HEK293T (cell line): ENCODE results near the gene KRTAP10-10.
"Not testable (repeated sequence)": the region's sequence is repeated elsewhere in the genome, so short reads cannot be mapped to it uniquely, and the experiment has no call there.

Source experiments
- CTCF ChIA-PET: fragments of 350-600 bp; formaldehyde crosslinking; extraction: SDS; loops from one replicate; lab custom pipeline; 2021; ENCODE audit warnings: antibody characterized with exemption, inconsistent platforms; lab: Yijun Ruan, JAX
- POLR2A ChIA-PET: fragments of 350-600 bp; formaldehyde crosslinking; extraction: SDS; loops from one replicate; lab custom pipeline; 2020; ENCODE audit warnings: antibody characterized with exemption, inconsistent platforms; lab: Yijun Ruan, JAX
- DNase-seq: peaks from one replicate; pipeline ENCODE4 v3.0.0; 2012; ENCODE audit warnings: mixed read lengths; ENCODE audit errors: extremely low spot score
- ARNT ChIP-seq: fragments of 450-650 bp; IDR thresholded peaks from 2 replicates; pipeline ENCODE4 v1.6.1; 2017; ENCODE audit warnings: mild to moderate bottlenecking
- BHLHE40 ChIP-seq: fragments of 450-650 bp; IDR thresholded peaks from 2 replicates; pipeline ENCODE4 v1.6.1; 2016; ENCODE audit warnings: mild to moderate bottlenecking, moderate library complexity, borderline replicate concordance
- CTBP1 ChIP-seq: fragments of 450-650 bp; IDR thresholded peaks from 2 replicates; pipeline ENCODE4 v1.6.1; 2016; ENCODE audit warnings: borderline replicate concordance
- ELF4 ChIP-seq: fragments of 450-650 bp; IDR thresholded peaks from 2 replicates; pipeline ENCODE4 v1.6.1; 2017; ENCODE audit warnings: antibody characterized with exemption
- FOXA1 ChIP-seq: fragments of 450-650 bp; IDR thresholded peaks from 2 replicates; pipeline ENCODE4 v1.6.1; 2016; ENCODE audit warnings: mild to moderate bottlenecking
- FOXK2 ChIP-seq: fragments of 450-650 bp; IDR thresholded peaks from 2 replicates; pipeline ENCODE4 v1.6.1; 2016; ENCODE audit warnings: mild to moderate bottlenecking
- FOXM1 ChIP-seq: fragments of 450-650 bp; IDR thresholded peaks from 2 replicates; pipeline ENCODE4 v1.6.1; 2017; ENCODE audit warnings: mild to moderate bottlenecking, borderline replicate concordance
- HDGF ChIP-seq: fragments of 450-650 bp; IDR thresholded peaks from 2 replicates; pipeline ENCODE4 v1.6.1; 2017; ENCODE audit warnings: antibody characterized with exemption, borderline replicate concordance
- L3MBTL2 ChIP-seq: fragments of 450-650 bp; conservative IDR thresholded peaks from 2 replicates; pipeline ENCODE4 v1.6.1; 2016; ENCODE audit warnings: mild to moderate bottlenecking
- LEF1 ChIP-seq: fragments of 450-650 bp; IDR thresholded peaks from 2 replicates; pipeline ENCODE4 v1.6.1; 2017; ENCODE audit warnings: mild to moderate bottlenecking, borderline replicate concordance
- NFRKB ChIP-seq: fragments of 450-650 bp; IDR thresholded peaks from 2 replicates; pipeline ENCODE4 v1.6.1; 2016; ENCODE audit warnings: mild to moderate bottlenecking, moderate library complexity
- SP1 ChIP-seq: fragments of 450-650 bp; IDR thresholded peaks from 2 replicates; pipeline ENCODE4 v1.6.1; 2017
- SUZ12 ChIP-seq: fragments of 450-650 bp; IDR thresholded peaks from 2 replicates; pipeline ENCODE4 v1.6.1; 2016; ENCODE audit warnings: mild to moderate bottlenecking
- TARDBP ChIP-seq: fragments of 450-650 bp; IDR thresholded peaks from 2 replicates; pipeline ENCODE4 v1.6.1; 2016
- ZNF384 ChIP-seq: fragments of 450-650 bp; IDR thresholded peaks from 2 replicates; pipeline ENCODE4 v1.6.1; 2016
- TF ChIP-seq, protein P1 (sequence below): fragments of 450-650 bp; IDR thresholded peaks from 2 replicates; pipeline ENCODE4 v1.6.1; 2016

KRTAP10-10 gene

DNA sequence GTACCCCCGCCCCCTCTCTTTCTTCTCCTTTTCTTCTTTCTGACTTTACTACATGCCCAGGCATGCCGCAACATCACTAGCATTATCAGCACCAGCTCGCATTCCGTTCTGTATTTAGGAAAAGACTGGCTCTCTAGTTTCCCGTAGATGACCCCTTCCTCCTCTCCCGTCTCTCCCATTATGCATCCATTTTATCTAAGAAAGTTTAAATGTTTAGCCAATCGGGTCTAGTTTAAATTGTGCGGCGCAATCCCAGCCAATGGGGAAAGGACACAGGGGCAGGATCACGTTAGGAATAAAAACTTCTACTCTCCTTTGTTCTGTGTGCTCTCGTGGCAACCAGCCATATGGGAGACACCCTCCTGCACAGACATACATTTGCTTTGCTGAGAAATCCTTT is 39.1 kb upstream of the KRTAP10-10 start:
- ChIA-PET POLR2A (no interaction called here), CTCF (no interaction called here)
- no peak for DNase-seq
- TF ChIP-seq TARDBP: no peak

DNA sequence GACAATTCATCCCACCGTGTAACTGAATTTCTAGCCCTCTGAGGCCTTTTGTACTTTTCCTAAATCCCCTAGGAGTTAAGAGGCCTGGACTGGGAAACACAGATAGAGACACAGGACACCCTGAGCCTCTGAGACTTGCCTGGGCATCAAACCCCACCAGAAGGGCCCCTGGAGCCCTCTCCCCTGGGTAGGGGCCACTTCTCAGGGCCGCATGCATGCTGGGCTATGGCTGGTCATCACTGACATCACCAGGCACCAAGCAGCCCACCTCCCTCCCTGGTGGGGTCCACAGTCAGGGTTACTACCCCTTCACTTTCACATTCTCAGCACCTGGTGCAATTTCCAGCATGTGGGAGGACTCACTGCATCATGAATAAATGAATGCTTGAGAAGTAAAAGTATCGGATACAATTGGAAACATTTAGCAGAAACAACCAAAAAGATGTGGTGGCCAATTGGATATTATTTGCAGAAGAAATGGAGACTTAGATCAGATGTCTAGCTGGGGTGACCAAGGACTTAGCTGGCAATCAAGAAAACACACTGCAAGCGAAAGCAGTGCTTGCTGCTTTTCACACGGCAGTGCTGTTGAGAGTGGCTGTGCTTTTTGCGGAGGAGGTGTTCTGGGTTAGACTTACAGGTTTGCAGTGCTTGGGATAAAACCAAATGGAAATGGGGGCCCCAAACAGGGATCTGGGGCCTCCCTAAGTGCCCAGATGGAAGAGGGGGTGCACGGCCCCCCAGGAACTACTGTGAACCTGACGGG is 37.7 kb upstream of the KRTAP10-10 start:
- POLR2A ChIA-PET: no interaction called here
- TF ChIP-seq LEF1: no peak
- no peak for TF ChIP-seq NFRKB
- TF ChIP-seq FOXM1: no peak
- no peak for TF ChIP-seq ARNT
- TF ChIP-seq CTBP1: no peak
- CTCF ChIA-PET: no interaction called here
- no peak for DNase-seq

DNA sequence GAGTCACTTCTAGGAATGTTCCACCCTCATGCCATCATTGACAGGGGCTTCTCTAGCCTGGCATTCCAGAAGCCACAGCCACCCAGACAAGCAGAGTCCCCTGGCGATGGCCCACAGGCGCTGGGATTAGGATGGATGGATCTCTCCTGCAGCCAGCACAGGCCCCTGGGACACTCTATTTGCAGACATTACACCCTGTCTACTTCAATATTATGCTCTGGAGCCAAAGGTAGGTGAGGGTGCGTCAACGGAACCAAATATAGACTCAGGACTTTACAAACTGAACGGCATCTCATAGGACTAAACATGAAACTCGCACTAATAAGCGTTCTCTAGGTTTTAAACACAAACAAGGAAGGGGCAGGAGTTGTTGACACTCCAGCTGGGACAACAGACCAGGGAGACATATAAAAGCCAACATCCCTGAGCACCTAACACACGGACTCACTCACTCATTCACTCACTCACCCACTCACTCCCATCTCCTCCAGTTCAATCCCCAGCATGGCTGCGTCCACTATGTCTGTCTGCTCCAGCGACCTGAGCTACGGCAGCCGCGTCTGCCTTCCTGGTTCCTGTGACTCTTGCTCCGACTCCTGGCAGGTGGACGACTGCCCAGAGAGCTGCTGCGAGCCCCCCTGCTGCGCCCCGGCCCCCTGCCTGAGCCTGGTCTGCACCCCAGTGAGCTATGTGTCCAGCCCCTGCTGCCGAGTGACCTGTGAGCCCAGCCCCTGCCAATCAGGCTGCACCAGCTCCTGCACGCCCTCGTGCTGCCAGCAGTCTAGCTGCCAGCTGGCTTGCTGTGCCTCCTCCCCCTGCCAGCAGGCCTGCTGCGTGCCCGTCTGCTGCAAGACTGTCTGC is 36.8 kb upstream of the KRTAP10-10 start, which contains the start of gene KRTAP10-7:
TSS of gene KRTAP10-7 (plus strand) at position 480 of the 861 bp plus-strand sequence. CDS start at position 505, 25 bp downstream.
- POLR2A ChIA-PET, DNase-seq, CTCF ChIA-PET: not testable (repeated sequence)

DNA sequence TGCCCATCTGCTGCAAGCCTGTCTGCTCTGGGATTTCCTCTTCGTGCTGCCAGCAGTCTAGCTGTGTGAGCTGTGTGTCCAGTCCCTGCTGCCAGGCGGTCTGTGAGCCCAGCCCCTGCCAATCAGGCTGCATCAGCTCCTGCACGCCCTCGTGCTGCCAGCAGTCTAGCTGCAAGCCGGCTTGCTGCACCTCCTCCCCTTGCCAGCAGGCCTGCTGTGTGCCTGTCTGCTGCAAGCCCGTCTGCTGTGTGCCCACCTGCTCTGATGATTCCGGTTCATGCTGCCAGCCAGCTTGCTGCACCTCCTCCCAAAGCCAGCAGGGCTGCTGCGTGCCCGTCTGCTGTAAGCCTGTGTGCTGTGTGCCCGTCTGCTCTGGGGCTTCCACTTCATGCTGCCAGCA is 36.1 kb upstream of the KRTAP10-10 start:
- DNase-seq, POLR2A ChIA-PET, CTCF ChIA-PET: not testable (repeated sequence)

DNA sequence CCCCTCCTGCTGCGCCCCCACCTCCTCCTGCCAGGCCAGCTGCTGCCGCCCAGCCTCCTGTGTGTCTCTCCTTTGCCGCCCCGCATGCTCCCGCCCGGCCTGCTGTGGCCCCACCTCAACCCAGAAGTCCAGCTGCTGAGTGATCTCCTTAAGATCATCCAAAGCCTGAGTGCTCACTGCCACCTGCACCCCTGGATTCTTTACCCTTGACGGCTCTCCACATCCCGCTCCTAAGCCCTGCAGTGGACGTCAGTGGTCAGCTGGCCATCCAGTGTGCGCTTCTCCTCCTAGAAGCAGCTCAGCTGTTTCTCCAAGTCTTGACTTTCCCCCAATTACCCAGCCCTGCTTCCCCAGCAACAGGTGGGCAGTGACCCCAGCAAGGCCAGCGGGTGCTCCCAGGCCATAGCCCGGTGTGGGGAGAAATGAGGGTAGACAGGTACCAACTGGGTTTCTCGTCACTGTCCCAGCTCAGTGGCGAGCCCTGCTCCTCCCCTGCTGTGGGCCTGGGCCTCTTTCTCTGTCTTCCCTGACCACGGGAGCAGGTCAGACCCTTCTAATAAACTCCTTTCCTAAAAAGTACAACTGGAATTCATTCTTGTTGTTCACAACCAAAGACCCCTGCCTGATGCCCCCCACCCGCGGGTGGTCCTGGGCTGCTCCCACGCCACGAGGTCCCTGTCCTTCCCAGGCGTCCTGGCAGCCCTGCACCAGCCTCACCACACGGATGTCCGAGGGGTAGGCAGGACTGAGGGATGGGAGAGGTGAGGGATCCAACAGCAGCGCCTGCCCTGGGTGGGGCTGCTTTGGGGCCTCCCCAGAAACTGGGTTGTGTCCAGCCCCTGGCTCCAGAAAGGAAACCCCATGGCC is 35.3 kb upstream of the KRTAP10-10 start:
- DNase-seq: no peak
- TF ChIP-seq HDGF (no peak), LEF1 (no peak), ZNF384 (no peak), CTBP1 (no peak)
- TF ChIP-seq, protein P1, sequence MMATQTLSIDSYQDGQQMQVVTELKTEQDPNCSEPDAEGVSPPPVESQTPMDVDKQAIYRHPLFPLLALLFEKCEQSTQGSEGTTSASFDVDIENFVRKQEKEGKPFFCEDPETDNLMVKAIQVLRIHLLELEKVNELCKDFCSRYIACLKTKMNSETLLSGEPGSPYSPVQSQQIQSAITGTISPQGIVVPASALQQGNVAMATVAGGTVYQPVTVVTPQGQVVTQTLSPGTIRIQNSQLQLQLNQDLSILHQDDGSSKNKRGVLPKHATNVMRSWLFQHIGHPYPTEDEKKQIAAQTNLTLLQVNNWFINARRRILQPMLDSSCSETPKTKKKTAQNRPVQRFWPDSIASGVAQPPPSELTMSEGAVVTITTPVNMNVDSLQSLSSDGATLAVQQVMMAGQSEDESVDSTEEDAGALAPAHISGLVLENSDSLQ: no peak
- POLR2A ChIA-PET: no interaction called here
- CTCF ChIA-PET: no interaction called here

DNA sequence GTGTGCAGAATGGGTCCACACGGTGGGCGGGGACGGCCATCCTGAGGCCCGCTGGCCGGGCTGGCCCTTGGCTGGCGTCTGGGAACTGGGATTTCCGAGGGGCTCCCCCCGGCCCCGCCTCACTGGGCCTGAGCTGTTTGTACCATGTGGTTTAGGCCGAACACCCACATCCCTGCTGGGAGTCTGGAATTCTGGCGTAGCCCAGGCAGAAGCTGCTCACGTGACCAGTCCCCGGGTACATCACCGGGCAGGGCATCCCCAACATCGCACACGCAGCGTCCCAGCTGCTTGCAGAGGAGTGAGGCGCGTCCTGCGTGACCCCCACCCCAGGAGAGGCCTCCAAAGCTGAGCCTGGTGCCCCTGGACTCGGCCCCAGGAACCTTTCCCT is 34.7 kb upstream of the KRTAP10-10 start:
- ChIA-PET POLR2A (no interaction called here), CTCF (no interaction called here)
- TF ChIP-seq LEF1: no peak
- no peak for TF ChIP-seq SUZ12
- TF ChIP-seq FOXA1: no peak
- TF ChIP-seq, protein P1: no peak
- TF ChIP-seq TARDBP: no peak
- TF ChIP-seq FOXM1: no peak
- TF ChIP-seq ELF4: no peak
- no peak for TF ChIP-seq HDGF
- TF ChIP-seq ZNF384: no peak
- no peak for TF ChIP-seq L3MBTL2
- TF ChIP-seq NFRKB: no peak
- no peak for TF ChIP-seq BHLHE40
- no peak for TF ChIP-seq CTBP1
- TF ChIP-seq ARNT: no peak
- TF ChIP-seq SP1: no peak

DNA sequence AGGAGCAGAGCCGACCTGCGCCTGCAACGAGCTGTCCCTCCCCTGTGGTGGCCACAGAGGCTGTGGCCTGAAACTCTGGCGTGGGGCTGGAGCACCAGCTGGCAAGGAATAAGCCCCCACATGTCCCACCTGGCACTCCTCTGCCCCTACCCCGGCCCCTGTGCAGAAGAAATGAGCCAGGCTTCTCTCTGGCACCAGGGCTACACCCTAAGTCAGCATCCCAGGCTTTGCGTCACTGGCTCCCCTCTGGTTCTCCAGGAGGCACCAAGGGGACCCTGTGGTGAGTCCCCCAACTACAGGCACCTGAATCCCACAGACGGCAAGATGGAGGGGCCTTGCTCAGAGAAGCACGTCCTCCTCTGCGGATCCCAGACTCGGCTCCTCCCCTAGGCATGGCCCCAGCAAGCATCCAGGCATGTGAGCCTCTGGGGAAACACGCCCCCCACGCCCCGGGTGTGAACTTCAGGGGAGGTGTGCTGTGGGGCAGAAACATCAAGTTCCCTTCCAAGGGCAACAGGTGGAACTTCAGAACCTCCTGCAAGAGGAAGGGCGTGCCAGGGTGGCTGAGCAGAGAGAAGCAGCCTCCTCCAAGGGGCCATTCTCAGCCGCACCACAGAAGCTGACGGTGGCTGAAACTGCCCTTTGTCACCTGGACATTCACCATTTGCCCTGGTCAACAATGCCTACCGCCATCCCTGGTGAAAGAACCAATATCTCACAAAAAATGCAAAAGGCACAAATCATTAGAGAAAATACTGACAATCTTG is 33.9 kb upstream of the KRTAP10-10 start:
- ChIA-PET CTCF (interaction anchor here (0.6 kb wide), 1 partner anchor 34 kb away, joined by 4 read pairs; the partner anchor contains the start of gene KRTAP10-10), POLR2A (no interaction called here)
- DNase-seq: no peak
- TF ChIP-seq BHLHE40 (no peak), SUZ12 (no peak), TARDBP (no peak), NFRKB (no peak), SP1 (no peak), L3MBTL2 (no peak), FOXA1 (no peak), ZNF384 (no peak), LEF1 (no peak), HDGF (no peak), FOXK2 (no peak), ELF4 (no peak), CTBP1 (no peak)
- TF ChIP-seq, protein P1: no peak

More for the DNA sequence above, 34.7 kb upstream of the KRTAP10-10 start:
- DNase-seq: no peak
